Body of pancreas (tissue), 4 donors: ENCODE results near the gene WDR81. TPM values are rescaled to one million over a fixed set of nuclear protein-coding genes. Genes with fewer than 3 reads are reported as not detected.
A peak's percentile ranks its signal among the peaks of the same experiment; 100 is the strongest.

Experiments used
- ATAC-seq: fragments of 150-250 bp; one replicate; pipeline ENCODE4 v1.9.1; 2016
- DNase-seq, 4 donors: peaks; one replicate each; pipeline ENCODE4 v3.0.0-alpha.2; 2019
- H3K27ac ChIP-seq, 4 donors: fragments of 200-600 bp; sonication (generic); 1 replicate in 3 of 4; 2 replicates in 1 of 4; pipeline versions ENCODE4 v1.5.1 to v1.6.1; 2016 to 2019; ENCODE audit warnings: mild to moderate bottlenecking in 1 of 4, mixed read lengths in 1 of 4, moderate library complexity in 1 of 4
- H3K27me3 ChIP-seq, 2 donors: fragments of 200-600 bp; sonication (generic); one replicate each; pipeline ENCODE4 v1.6.0; 2016; ENCODE audit warnings: mild to moderate bottlenecking in 1 of 2
- H3K36me3 ChIP-seq, 2 donors: fragments of 200-600 bp; sonication (generic); replicated peaks in 1 of 2; 2 replicates each; pipeline ENCODE4 v1.5.1; 2016; ENCODE audit warnings: low read depth in 2 of 2; ENCODE audit not compliant: insufficient read depth in 1 of 2
- H3K4me1 ChIP-seq: fragments of 200-600 bp; sonication (generic); one replicate; pipeline ENCODE4 v1.6.0; 2016
- H3K4me3 ChIP-seq, 2 donors: fragments of 200-600 bp; sonication (generic); 1 replicate in 1 of 2; 2 replicates in 1 of 2; pipeline ENCODE4 v1.5.1; 2016 to 2019
- H3K9me3 ChIP-seq, 3 donors: fragments of 200-600 bp; sonication (generic); 1 replicate in 2 of 3; 2 replicates in 1 of 3; pipeline ENCODE4 v1.5.1; 2016
- POLR2A ChIP-seq, 3 donors: fragments of 450-650 bp; IDR thresholded peaks; one replicate each; pipeline ENCODE4 v1.6.1; 2016; ENCODE audit warnings: antibody characterized with exemption in 3 of 3, mild to moderate bottlenecking in 2 of 3
- WGBS, 2 donors: methylation state at CpG; one replicate each; pipeline ENCODE4 v1.1.5; 2017; 5-methylcytosine and 5-hydroxymethylcytosine counted together
- intact Hi-C: fragments of 100-400 bp; cut with DNase I; formaldehyde crosslinking; loops from one replicate; pipeline ENCODE4 v1.15.1; 2023
- total RNA-seq, 2 donors: library from RNA; depleted of rRNA; stranded (reverse); fragments of >200 nt; gene quantifications; one replicate each; pipeline ENCODE4 v1.1.0, GENCODE V29; 2016
- TF ChIP-seq, protein P1 (sequence below), 7 experiments: fragments of 450-650 bp in 4 of 7; fragments of 200-600 bp in 3 of 7; sonication (generic) in 3 of 7; IDR thresholded peaks; one replicate each; pipeline ENCODE4 v1.5.1; 2016 to 2019; ENCODE audit warnings: antibody characterized with exemption in 7 of 7

The WDR81 gene
- total RNA-seq = 10 to 100 TPM; 15.6 to 31.6 TPM

DNA sequence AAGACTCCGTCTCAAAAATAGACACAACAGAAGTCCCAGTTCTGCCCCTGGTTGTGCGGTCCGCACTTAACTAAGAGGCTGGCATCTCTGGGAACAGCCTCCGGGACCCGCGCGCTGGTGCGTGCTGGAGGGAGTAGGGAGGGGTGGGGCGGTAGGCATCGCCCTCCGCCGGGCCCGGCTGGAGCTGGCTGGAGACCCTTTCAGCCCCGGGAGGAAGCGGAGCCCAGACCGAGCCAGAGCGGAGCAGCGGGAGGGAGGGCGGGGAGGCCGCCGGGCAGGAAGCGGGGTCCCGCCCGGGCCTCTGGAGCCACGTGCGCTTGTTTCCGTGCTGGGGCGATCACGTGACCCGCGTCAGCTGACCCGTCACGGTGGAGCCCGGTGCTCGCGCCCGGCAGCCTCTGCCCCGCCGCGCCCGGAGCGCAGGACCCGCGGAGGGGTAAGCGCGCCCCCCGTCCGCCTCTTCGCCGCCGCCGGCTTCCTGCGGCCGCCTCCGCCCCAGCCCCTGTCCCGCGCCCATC, at the start of gene WDR81:
TSS of gene WDR81 (plus strand) at position 354 of the 518 bp plus-strand sequence. CDS start 256 bp downstream, outside the sequence.
- H3K36me3 ChIP-seq = no peaks in the 10 kb centered on the region
- no peaks in the 10 kb centered on the region for H3K27me3 ChIP-seq
- H3K27ac ChIP-seq = peak within 1 kb of the TSS; percentile 26 to 85 (median 54)
- H3K9me3 ChIP-seq = no peaks in the 10 kb centered on the region
- peak; percentile 86 for ATAC-seq
- H3K4me3 ChIP-seq = peak within 1 kb of the TSS; percentile 18 to 78
- TF ChIP-seq POLR2A (IDR thresholded peaks at IDR 0.05) = peak; percentile 12 to 21 (median 13)
- TF ChIP-seq, protein P1, sequence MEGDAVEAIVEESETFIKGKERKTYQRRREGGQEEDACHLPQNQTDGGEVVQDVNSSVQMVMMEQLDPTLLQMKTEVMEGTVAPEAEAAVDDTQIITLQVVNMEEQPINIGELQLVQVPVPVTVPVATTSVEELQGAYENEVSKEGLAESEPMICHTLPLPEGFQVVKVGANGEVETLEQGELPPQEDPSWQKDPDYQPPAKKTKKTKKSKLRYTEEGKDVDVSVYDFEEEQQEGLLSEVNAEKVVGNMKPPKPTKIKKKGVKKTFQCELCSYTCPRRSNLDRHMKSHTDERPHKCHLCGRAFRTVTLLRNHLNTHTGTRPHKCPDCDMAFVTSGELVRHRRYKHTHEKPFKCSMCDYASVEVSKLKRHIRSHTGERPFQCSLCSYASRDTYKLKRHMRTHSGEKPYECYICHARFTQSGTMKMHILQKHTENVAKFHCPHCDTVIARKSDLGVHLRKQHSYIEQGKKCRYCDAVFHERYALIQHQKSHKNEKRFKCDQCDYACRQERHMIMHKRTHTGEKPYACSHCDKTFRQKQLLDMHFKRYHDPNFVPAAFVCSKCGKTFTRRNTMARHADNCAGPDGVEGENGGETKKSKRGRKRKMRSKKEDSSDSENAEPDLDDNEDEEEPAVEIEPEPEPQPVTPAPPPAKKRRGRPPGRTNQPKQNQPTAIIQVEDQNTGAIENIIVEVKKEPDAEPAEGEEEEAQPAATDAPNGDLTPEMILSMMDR (IDR thresholded peaks at IDR 0.05) = no peak
- intact Hi-C loops = no loop called here
- 1 to 17% methylated on average over 1 to 52 of the region's 57 CpGs for WGBS, 2 donors
- H3K4me1 ChIP-seq = peaks cover 50% of the 10 kb centered on the region
- peak; percentile 87 to 95 (median 90) for DNase-seq

DNA sequence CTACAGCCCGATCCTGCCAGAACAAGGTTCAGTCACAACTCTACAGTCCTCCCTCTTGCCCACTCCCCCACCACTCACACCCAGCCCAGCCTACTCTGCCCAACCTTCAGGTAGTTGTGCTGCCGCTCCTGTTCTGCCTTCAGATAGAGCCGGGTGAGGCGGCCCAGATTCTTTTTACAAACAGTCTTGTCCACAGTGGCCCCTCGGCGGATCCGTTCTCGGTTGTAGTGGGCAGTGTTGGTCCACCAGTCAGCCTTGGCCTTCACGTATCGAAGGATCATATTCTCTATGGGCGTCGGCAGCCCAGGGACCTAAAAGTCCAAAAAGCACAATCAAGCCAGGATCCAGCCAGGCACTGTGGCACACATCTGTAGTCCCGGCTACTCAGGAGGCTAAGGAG, 48.1 kb upstream of the WDR81 start:
- WGBS, 2 donors = 97% methylated on average over 12 to 13 of the region's 13 CpGs
- H3K4me1 ChIP-seq = no peaks in the 10 kb centered on the region
- intact Hi-C loops = no loop called here
- no peak overlapping the region for H3K4me3 ChIP-seq
- ATAC-seq = no peak
- peaks cover 55 to 85% of the 10 kb centered on the region in 2 donors for H3K36me3 ChIP-seq
- TF ChIP-seq, protein P1 (IDR thresholded peaks at IDR 0.05) = no peak
- no peak for TF ChIP-seq POLR2A (IDR thresholded peaks at IDR 0.05)
- H3K27ac ChIP-seq = no peak overlapping the region
- no peaks in the 10 kb centered on the region for H3K27me3 ChIP-seq
- no peak for DNase-seq
- H3K9me3 ChIP-seq = no peaks in the 10 kb centered on the region

DNA sequence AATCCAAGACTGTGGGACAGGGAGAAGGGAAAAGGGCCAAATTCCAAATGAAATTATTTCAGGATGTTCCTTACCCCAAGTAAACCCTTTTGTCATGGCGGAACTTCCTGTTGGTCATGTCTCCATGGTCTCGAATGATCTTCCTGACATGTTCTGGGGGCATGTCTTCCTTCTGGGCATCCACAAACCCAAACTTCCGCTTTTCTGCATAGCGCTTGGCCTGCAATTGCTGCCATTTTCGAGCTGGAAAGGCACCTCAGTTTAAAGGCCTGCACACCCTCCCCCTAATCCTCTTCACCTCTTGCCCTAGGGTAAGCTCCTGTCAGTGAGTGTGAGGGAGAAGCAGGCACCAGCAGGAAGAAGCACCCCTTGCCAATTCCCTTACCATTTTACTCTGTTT, 41.0 kb upstream of the WDR81 start:
- Histone ChIP-seq H3K4me3 (no peak overlapping the region), H3K27me3 (no peaks in the 10 kb centered on the region), H3K36me3 (peaks cover 7 to 35% of the 10 kb centered on the region in 2 donors), H3K4me1 (peaks cover 16% of the 10 kb centered on the region), H3K27ac (peak overlapping the region in 3 of 4 donors; percentile 82 to 96 (median 92)), H3K9me3 (no peaks in the 10 kb centered on the region)
- no peak for DNase-seq
- 67 to 73% methylated on average over 5 of the region's 5 CpGs for WGBS, 2 donors
- TF ChIP-seq, protein P1 (IDR thresholded peaks at IDR 0.05) = no peak
- no peak for TF ChIP-seq POLR2A (IDR thresholded peaks at IDR 0.05)
- no peak for ATAC-seq
- intact Hi-C loops = no loop called here

DNA sequence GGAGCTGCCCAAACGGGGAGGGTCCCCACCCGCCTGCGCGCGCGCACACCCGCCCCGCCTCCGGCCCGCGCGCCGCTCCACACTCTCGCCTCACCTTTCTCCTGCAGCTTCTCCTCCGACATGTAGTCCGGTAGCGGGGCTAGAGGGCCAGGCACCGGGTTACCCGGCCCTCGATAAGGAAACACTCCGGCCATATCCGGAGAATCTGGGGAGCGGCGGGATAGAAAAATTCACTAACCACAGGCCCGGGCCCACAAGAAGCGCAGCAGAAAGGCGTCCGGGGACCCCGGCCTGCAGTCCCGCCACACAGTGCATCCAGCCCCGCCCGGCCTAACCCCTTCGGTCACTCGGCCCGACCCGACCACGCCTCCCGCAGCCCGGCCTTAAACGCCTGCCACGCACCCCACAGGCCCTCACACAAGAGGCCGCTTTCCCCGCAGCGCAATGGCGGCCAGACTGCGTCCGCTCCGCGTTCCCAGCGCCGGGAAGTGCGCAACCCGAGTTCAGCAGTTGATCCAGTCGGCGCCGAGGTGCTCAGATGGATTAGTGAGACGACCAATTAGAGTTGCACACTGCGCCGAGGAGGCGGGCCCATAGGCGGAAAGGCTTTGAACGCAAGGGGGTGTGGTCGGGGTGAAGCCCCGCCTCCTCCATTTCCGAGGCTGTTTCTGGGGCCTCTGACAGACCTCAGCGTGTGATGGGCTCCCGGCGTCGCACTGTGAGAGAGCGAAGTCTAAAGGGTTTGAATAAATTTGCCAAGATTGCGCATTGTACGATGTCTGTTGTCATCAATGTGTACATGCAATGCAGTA, 39.9 kb upstream of the WDR81 start, which contains the start of gene PRPF8:
TSS of gene PRPF8 (minus strand) at position 490 of the 812 bp plus-strand sequence. CDS start at position 194, 296 bp downstream.
- ATAC-seq = peak; percentile 100
- peak; percentile 98 to 99 (median 99) for DNase-seq
- TF ChIP-seq POLR2A (IDR thresholded peaks at IDR 0.05) = peak; percentile 79 to 96 (median 95)
- TF ChIP-seq, protein P1 (IDR thresholded peaks at IDR 0.05) = peak in 1 of 7 experiments; percentile 24
- Histone ChIP-seq H3K27ac (peak within 1 kb of the TSS; percentile 82 to 96 (median 92)), H3K4me3 (peak within 1 kb of the TSS; percentile 76 to 97), H3K36me3 (peaks cover 0 to 24% of the 10 kb centered on the region in 2 donors), H3K4me1 (peaks cover 16% of the 10 kb centered on the region), H3K9me3 (no peaks in the 10 kb centered on the region), H3K27me3 (no peaks in the 10 kb centered on the region)
- 0 to 1% methylated on average over 27 to 72 of the region's 72 CpGs for whole genome bisulfite sequencing, 2 donors
- intact Hi-C loops = no loop called here
